Adrenal gland (tissue), 5 donors: ENCODE data around the gene MYH11.

Source experiments
- POLR2A ChIP-seq, 2 donors: fragments of 450-650 bp; IDR thresholded peaks; one replicate each; pipeline ENCODE4 v1.6.1; 2017; ENCODE audit warnings: antibody characterized with exemption in 2 of 2, mild to moderate bottlenecking in 2 of 2, moderate library complexity in 1 of 2
- TF ChIP-seq, protein P1 (sequence below), 6 experiments: fragments of 450-650 bp in 4 of 6; fragments of 200-600 bp in 2 of 6; sonication (generic) in 1 of 6; IDR thresholded peaks; 1 replicate in 5 of 6; 2 replicates in 1 of 6; pipeline versions ENCODE4 v1.5.1 to v1.8.0; 2016 to 2021; ENCODE audit warnings: antibody characterized with exemption in 6 of 6, mild to moderate bottlenecking in 2 of 6, moderate library complexity in 1 of 6
- donor health status: DM: no; HTN: no; CAD: no.

DNA sequence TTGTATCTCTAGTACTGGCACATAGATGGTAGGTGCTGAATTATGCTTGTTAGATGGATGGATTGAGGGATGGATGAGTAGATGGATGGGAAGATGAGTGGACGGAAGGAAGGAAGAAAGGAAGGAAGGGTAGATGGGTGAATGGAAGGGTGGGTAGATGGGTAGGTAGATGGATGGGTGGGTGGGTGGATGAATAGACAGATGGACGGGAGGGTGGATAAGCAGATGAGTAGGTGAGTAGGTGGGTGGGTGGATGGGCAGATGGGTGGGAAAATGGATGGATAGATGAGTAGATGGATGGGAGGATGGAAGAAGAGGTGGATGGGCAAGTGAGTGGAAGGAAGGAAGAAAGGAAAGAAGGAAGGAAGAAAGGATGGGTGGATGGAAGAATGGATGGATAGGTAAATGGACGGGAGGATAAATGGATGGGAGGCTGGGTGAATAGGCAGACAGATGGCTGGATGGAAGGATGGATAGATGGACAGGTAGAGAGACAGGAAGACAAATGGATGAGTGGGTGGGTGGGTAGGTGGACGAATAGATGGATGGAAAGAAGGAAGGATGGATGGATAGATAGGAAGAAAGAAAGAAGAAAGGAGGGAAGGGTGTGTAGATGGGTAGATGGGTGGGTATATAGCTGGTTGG lies 56.9 kb downstream of the MYH11 start:
- TF ChIP-seq, protein P1, sequence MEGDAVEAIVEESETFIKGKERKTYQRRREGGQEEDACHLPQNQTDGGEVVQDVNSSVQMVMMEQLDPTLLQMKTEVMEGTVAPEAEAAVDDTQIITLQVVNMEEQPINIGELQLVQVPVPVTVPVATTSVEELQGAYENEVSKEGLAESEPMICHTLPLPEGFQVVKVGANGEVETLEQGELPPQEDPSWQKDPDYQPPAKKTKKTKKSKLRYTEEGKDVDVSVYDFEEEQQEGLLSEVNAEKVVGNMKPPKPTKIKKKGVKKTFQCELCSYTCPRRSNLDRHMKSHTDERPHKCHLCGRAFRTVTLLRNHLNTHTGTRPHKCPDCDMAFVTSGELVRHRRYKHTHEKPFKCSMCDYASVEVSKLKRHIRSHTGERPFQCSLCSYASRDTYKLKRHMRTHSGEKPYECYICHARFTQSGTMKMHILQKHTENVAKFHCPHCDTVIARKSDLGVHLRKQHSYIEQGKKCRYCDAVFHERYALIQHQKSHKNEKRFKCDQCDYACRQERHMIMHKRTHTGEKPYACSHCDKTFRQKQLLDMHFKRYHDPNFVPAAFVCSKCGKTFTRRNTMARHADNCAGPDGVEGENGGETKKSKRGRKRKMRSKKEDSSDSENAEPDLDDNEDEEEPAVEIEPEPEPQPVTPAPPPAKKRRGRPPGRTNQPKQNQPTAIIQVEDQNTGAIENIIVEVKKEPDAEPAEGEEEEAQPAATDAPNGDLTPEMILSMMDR (IDR thresholded peaks at IDR 0.05): no peak
- TF ChIP-seq POLR2A (IDR thresholded peaks at IDR 0.05): no peak
